HepG2 (cell line): ENCODE results near the gene C3orf70. TPM values are rescaled to one million over a fixed set of nuclear protein-coding genes. Genes with fewer than 3 reads are reported as not detected.

Source experiments
- ATAC-seq: fragments of 200-7000 bp; cut with Tn5 transposase; 3 replicates; pipeline ENCODE4 v1.9.1; 2020; ENCODE audit warnings: mild to moderate bottlenecking, moderate library complexity
- BruUV-seq: library from RNA; stranded (reverse); fragments of 400-500 nt; replicated peaks from 2 replicates; lab custom pipeline; 2021; lab: Mats Ljungman, UMichigan
- CTCF ChIA-PET: fragments of 300-600 bp; formaldehyde crosslinking; extraction: SDS; loops from one replicate; lab custom pipeline; 2021; ENCODE audit warnings: low total read pairs, inconsistent platforms, low intra/inter-chr PET ratio; lab: Yijun Ruan, JAX
- POLR2A ChIA-PET: fragments of 350-600 bp; sonication (Branson Sonifier 250); formaldehyde crosslinking; loops from one replicate; lab custom pipeline; 2020; ENCODE audit warnings: antibody characterized with exemption, inconsistent platforms; lab: Yijun Ruan, JAX
- DNase-seq: peaks from one replicate; pipeline ENCODE4 v3.0.0-alpha.2; 2015; ENCODE audit warnings: low spot score
- FAIRE-seq: peaks from 3 replicates; lab custom pipeline; 2011; peaks lifted over from hg19 to GRCh38; lab: Jason Lieb, UNC
- H2AFZ ChIP-seq: one replicate; pipeline ENCODE4 v1.6.1; 2011; ENCODE audit warnings: low read length, inconsistent platforms
- H3K27ac ChIP-seq: fragments of 300-600 bp; 3 replicates; pipeline ENCODE4 v1.8.0; 2011; ENCODE audit warnings: mixed run types, mild to moderate bottlenecking, mixed read lengths, low read length, inconsistent platforms; ENCODE audit not compliant: insufficient read depth; ENCODE audit errors: extremely low read length
- H3K27me3 ChIP-seq, 2 experiments: fragments of 200-600 bp in 1 of 2; 2 replicates in 1 of 2; 3 replicates in 1 of 2; pipeline versions ENCODE4 v1.6.0 to v1.8.0; 2011; ENCODE audit warnings: low read length in 2 of 2, mild to moderate bottlenecking in 2 of 2, moderate library complexity in 2 of 2, inconsistent platforms in 1 of 2; ENCODE audit not compliant: insufficient read depth in 2 of 2, control insufficient read depth in 1 of 2
- H3K36me3 ChIP-seq, 2 experiments: fragments of 200-600 bp in 1 of 2; replicated peaks in 1 of 2; 2 replicates in 1 of 2; 3 replicates in 1 of 2; pipeline versions ENCODE4 v1.5.1 to v1.8.0; 2011; ENCODE audit warnings: low read length in 2 of 2, inconsistent platforms in 1 of 2; ENCODE audit not compliant: insufficient read depth in 2 of 2, control insufficient read depth in 1 of 2
- H3K4me1 ChIP-seq: 2 replicates; pipeline ENCODE4 v1.5.1; 2012; ENCODE audit warnings: low read length, inconsistent platforms; ENCODE audit not compliant: insufficient read depth
- H3K4me2 ChIP-seq: 2 replicates; pipeline ENCODE4 v1.6.0; 2011; ENCODE audit warnings: low read depth, low read length, inconsistent platforms
- H3K4me3 ChIP-seq, 3 experiments: fragments of 200-600 bp in 1 of 3; sonication (generic), shearing (Covaris generic) in 1 of 3; replicated peaks in 1 of 3; 2 replicates each; pipeline ENCODE4 v1.5.1; 2011 to 2016; ENCODE audit warnings: low read length in 3 of 3, inconsistent platforms in 2 of 3, low read depth in 2 of 3, mild to moderate bottlenecking in 2 of 3, control low read depth in 1 of 3, mixed read lengths in 1 of 3; ENCODE audit not compliant: insufficient read depth in 1 of 3
- H3K79me2 ChIP-seq: one replicate; pipeline ENCODE4 v1.6.1; 2011; ENCODE audit warnings: low read length, inconsistent platforms; ENCODE audit not compliant: insufficient read depth
- H3K9ac ChIP-seq: 2 replicates; pipeline ENCODE4 v1.6.0; 2011; ENCODE audit warnings: mild to moderate bottlenecking, low read depth, low read length, inconsistent platforms; ENCODE audit not compliant: insufficient read depth
- H3K9me3 ChIP-seq: 2 replicates; pipeline ENCODE4 v1.5.1; 2012; ENCODE audit warnings: mild to moderate bottlenecking, low read length
- H4K20me1 ChIP-seq: 2 replicates; pipeline ENCODE4 v1.6.0; 2011; ENCODE audit warnings: inconsistent platforms, mild to moderate bottlenecking, low read length, moderate library complexity; ENCODE audit not compliant: insufficient read depth
- HOXA7 ChIP-seq: sonication (generic); formaldehyde crosslinking; IDR thresholded peaks from 2 replicates; pipeline ENCODE4 v1.8.1; 2022; ENCODE audit warnings: mild to moderate bottlenecking, missing genetic modification reagents, moderate library complexity
- KLF12 ChIP-seq: sonication (generic); formaldehyde crosslinking; IDR thresholded peaks from 2 replicates; pipeline ENCODE4 v1.4.0; 2020; ENCODE audit warnings: missing genetic modification reagents, borderline replicate concordance
- MYC ChIP-seq: sonication (generic); formaldehyde crosslinking; IDR thresholded peaks from 2 replicates; pipeline ENCODE4 v1.9.0; 2021; ENCODE audit warnings: missing genetic modification reagents, borderline replicate concordance
- RELA ChIP-seq: sonication (generic); formaldehyde crosslinking; IDR thresholded peaks from 2 replicates; pipeline ENCODE4 v1.4.0; 2020; ENCODE audit warnings: missing genetic modification reagents
- RNF2 ChIP-seq: fragments of 450-650 bp; conservative IDR thresholded peaks from 2 replicates; pipeline ENCODE4 v1.6.1; 2016; ENCODE audit warnings: low read depth
- WGBS: methylation state at CpG from one replicate; pipeline ENCODE4 v1.1.6; 2017; ENCODE audit warnings: low lambda C conversion rate; 5-methylcytosine and 5-hydroxymethylcytosine counted together
- in situ Hi-C: cut with HindIII; loops from 2 replicates; pipeline ENCODE4 v1.10.0; 2017; ENCODE audit warnings: low pct_unique_long_range_greater_than_20kb; ENCODE audit not compliant: extremely low pct_ligation_motif_present
- intact Hi-C: fragments of 100-400 bp; cut with micrococcal nuclease; formaldehyde crosslinking; loops from one replicate; pipeline ENCODE4 v1.10.0; 2022; ENCODE audit not compliant: unreplicated experiment
- polyA plus RNA-seq, 8 experiments: library from polyadenylated mRNA; depleted of rRNA in 3 of 8; stranded (reverse) in 7 of 8; unstranded in 1 of 8; fragments of >200 nt; fragmentation: Illumina TruSeq in 4 of 8; extraction: Trizol in 4 of 8; gene quantifications; 2 replicates each; pipeline versions ENCODE4 v1.2.1 to v1.2.3, GENCODE V29; 2011 to 2016; ENCODE audit warnings: low read depth in 4 of 8, missing spikeins in 1 of 8, mixed read lengths in 1 of 8; ENCODE audit not compliant: insufficient read depth in 1 of 8
- total RNA-seq, 5 experiments: library from RNA; depleted of rRNA; stranded (reverse); fragments of >200 nt; fragmentation: Illumina TruSeq; extraction: Trizol; gene quantifications; 2 replicates each; pipeline ENCODE4 v1.2.3, GENCODE V29; 2016; ENCODE audit warnings: low read depth in 1 of 5
- TF ChIP-seq, protein P1 (sequence below): sonication (generic); formaldehyde crosslinking; IDR thresholded peaks from 2 replicates; pipeline ENCODE4 v1.4.0; 2020; ENCODE audit warnings: mild to moderate bottlenecking, missing genetic modification reagents, borderline replicate concordance
- TF ChIP-seq, protein P2 (sequence below): sonication (generic); formaldehyde crosslinking; IDR thresholded peaks from 2 replicates; pipeline ENCODE4 v1.4.0; 2020; ENCODE audit warnings: mild to moderate bottlenecking, missing genetic modification reagents

The C3orf70 gene
- total and polyA plus RNA-seq, 2 of the 13 experiments (the other 11 are each of a cell fraction or from before 2014, with no cell fraction given), result 0.79 to 2.4 TPM

- ATAC-seq (peak; percentile 51; the same call in 1 of the 3 replicates), FAIRE-seq (no peak), DNase-seq (no peak)
- Histone ChIP-seq H3K36me3 (no peaks in the 10 kb centered on the region; a peak in 1 of 5 replicates), H4K20me1 (no peaks in the 10 kb centered on the region), H3K4me1 (no peaks in the 10 kb centered on the region), H3K4me2 (no peak overlapping the region), H3K27me3 (peaks cover 0 to 1% of the 10 kb centered on the region in 2 experiments; a peak in 2 of 5 replicates), H2AFZ (no peak overlapping the region), H3K79me2 (no peaks in the 10 kb centered on the region), H3K4me3 (no peak overlapping the region), H3K9me3 (no peaks in the 10 kb centered on the region), H3K27ac (no peak overlapping the region), H3K9ac (no peak overlapping the region)
- in situ Hi-C loops, result no loop called here
- CTCF ChIA-PET, result no interaction called here
- BruUV-seq, result no TSS peak
- intact Hi-C loops, result no loop called here
- 53% methylated on average over 5 of the region's 5 CpGs for WGBS
- TF ChIP-seq RELA (CRISPR knock-in tag) (no peak), RNF2 (no peak), HOXA7 (CRISPR knock-in tag) (no peak), KLF12 (no peak), MYC (no peak)
- TF ChIP-seq, protein P1, sequence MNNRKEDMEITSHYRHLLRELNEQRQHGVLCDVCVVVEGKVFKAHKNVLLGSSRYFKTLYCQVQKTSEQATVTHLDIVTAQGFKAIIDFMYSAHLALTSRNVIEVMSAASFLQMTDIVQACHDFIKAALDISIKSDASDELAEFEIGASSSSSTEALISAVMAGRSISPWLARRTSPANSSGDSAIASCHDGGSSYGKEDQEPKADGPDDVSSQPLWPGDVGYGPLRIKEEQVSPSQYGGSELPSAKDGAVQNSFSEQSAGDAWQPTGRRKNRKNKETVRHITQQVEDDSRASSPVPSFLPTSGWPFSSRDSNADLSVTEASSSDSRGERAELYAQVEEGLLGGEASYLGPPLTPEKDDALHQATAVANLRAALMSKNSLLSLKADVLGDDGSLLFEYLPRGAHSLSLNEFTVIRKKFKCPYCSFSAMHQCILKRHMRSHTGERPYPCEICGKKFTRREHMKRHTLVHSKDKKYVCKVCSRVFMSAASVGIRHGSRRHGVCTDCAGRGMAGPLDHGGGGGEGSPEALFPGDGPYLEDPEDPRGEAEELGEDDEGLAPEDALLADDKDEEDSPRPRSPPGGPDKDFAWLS (CRISPR knock-in tag), result no peak
- TF ChIP-seq, protein P2, sequence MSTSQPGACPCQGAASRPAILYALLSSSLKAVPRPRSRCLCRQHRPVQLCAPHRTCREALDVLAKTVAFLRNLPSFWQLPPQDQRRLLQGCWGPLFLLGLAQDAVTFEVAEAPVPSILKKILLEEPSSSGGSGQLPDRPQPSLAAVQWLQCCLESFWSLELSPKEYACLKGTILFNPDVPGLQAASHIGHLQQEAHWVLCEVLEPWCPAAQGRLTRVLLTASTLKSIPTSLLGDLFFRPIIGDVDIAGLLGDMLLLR (CRISPR knock-in tag), result no peak
- POLR2A ChIA-PET, result no interaction called here
Observed at GRCh38 chr3:185084402-185084801, 68.5 kb downstream of the C3orf70 start.
